NCI-H2107 treated with DMSO at 0.1 percent for 48 hours (cell line): ENCODE data around the gene RAB15.

ENCODE experiments used
- DNase-seq: peaks from one replicate; lab custom pipeline; 2025; ENCODE audit not compliant: unreplicated experiment; lab: John Stamatoyannopoulos, UW

RAB15 gene

GRCh38 chr14:64956697-64957406 is 15.3 kb downstream of the RAB15 start:
- DNase-seq = no peak

GRCh38 chr14:64955297-64955696 is 16.8 kb downstream of the RAB15 start:
- no peak for DNase-seq

- no peak for DNase-seq
Measured at GRCh38 chr14:64954491-64955240, 17.5 kb downstream of the RAB15 start.

DNA sequence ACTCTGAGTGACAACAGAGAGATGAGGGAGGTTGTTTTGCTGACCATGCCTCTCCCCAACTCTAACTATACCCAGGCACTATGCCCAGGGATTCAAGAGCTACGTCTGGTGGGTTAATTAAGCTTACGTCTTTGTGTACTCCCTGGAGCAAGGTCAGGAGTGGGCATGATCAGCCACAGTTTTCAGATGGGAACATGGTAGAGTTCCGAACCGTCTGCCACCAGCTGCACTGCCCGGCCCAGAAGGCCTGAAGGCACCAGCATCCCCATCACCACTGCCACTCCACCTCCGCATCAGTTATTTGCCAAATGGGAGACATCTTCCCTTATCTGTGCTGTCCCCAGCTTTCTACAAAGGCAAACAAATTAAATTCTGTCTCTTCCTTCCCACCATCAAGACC is 18.5 kb downstream of the RAB15 start:
- DNase-seq = no peak

GRCh38 chr14:64953310-64953654 is 18.9 kb downstream of the RAB15 start:
- no peak for DNase-seq

GRCh38 chr14:64952598-64953309 is 19.4 kb downstream of the RAB15 start:
- DNase-seq = no peak

DNA sequence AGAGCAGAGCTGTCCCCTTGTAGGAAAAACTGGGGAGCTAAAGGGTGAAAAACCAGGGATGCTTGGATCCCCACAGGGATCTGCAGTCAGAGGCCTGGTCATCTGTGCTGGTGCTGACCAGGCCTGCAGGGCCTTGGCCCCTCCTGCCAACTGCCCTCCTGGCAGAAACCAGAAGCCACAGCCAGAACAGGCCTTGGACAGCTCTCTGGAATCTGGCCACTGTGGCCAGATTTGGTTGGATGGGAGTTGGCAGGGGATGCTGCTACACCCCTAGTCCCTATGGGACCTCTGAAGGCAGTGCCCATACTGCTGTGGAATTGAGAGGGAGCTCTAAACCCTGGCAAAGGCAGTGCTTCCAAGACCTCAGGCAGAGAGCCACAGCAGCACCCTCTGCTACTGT is 20.4 kb downstream of the RAB15 start:
- DNase-seq = no peak

GRCh38 chr14:64951291-64951690 is 20.8 kb downstream of the RAB15 start:
- DNase-seq = no peak

- no peak for DNase-seq
Measured at GRCh38 chr14:64950889-64951288, 21.2 kb downstream of the RAB15 start.

- DNase-seq = no peak
Measured at GRCh38 chr14:64948612-64949210, 23.4 kb downstream of the RAB15 start.

GRCh38 chr14:64947710-64948611 is 24.2 kb downstream of the RAB15 start:
- DNase-seq = no peak

DNA sequence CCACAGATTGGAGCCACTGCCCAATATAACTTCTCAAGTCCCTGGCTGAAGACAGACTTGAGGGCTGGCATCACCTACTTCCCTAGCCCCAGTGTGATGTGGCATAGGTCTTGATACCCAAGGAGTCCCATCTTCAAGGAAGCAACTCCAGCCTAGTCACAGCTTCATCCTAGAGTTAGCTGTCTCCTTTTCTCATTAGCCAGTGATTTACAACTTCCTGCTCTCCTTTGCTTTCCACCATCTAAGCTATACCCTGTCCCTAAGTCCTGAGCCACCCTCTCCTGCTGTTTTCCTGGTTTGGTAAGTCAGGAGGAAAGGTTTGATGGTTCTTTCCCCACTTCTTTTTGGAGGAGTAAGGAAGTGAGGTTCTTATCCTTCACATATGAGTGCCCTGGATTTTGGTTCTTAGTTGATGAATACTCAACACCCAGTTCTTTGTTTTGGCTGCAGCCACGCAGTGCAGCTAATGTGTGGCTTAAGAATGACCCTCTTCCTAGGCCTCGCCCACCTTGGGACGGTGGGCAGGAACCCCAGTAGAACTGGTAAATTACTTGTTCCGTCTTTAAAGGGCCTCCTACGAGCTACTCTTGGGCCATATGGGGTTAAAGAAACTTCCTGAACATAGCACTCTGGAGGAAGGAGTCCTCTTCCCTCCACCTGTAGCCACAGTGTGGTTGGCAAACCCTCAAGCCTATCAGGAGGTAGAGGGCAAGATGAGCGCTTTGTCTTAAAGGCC is 25.7 kb downstream of the RAB15 start:
- DNase-seq = no peak

GRCh38 chr14:64945431-64946178 is 26.5 kb downstream of the RAB15 start:
- no peak for DNase-seq

DNA sequence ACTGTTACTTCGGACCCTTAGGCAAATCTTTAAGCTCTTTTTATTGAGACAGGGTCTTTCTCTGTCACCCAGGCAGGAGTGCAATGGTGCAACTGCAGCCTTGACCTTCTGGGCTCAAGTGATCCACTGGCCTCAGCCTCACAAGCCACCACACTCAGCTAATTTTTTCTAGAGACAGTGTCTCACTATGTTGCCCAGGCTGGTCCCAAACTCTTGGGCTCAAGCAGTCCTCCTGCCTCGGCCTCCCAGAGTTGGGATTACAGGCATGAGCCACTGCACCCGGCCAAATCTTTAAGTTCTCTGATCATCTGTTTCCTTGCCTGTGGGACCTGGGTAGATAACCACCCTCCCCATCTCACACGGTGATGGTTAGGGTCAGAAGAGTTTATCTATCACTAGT is 27.3 kb downstream of the RAB15 start:
- DNase-seq = no peak

DNA sequence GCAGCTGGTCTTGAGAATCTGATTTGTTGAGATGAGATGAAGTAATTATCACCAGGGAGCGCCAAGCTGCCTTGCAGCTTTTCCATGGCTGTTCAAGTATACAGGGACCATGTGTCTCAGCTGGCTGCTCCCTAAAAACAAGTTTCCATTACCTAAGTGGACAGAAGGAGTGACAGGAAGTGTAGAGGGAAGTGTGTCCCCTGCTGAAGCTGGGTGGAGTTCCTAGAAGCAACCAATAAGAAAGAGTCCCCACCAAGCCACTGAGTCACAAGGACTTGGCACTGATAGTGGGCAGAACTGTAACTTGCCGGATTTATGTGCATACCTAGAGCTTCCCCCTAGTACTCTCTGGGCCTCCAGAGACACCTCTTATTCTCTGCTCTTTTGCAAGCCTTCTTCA is 28.1 kb downstream of the RAB15 start:
- no peak for DNase-seq

GRCh38 chr14:64943556-64943955 is 28.6 kb downstream of the RAB15 start:
- DNase-seq = no peak

DNA sequence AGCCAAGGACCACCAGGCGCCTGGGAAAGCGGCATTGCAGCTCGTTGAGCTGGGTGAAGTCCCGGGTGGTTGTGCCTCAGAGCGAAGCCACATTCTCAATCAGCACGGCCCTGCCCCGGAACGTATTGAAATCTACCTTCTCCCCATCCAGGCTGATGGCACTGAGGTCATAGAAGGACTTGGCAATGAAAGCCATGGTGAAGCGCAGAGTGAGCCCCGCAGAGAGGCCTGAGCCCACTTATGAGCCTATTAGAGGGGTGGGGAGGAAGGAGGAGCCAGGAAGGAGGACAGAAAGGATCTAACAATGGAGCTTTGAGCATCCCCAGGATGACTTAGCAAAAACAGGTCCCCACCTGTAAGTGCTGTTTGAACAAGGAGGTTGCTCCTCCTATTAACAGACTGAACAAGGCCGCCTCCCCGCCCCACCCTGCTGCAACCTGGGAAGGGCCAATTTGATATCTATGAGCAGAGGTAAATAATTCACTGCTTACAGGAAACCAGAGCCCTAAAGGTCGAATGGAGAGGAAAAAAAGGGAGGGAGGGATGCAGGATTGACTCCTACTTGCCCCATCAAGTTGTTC is 29.5 kb downstream of the RAB15 start, which contains the start of gene GPX2:
Gene GPX2, minus strand, starts transcription at position 215 of the 581 bp plus-strand sequence. Its CDS starts 19 bp downstream, at position 196.
- DNase-seq = peak; percentile 97

GRCh38 chr14:64940336-64940910 is 31.7 kb downstream of the RAB15 start:
- no peak for DNase-seq
